GM12872 (cell line): ENCODE measurements around the gene CCDC81.

Source experiments
- CTCF ChIP-seq: IDR thresholded peaks from 3 replicates; pipeline ENCODE4 v1.5.1; 2011; ENCODE audit warnings: low read depth, mild to moderate bottlenecking, low read length, moderate library complexity; ENCODE audit not compliant: insufficient read depth

The CCDC81 gene

DNA sequence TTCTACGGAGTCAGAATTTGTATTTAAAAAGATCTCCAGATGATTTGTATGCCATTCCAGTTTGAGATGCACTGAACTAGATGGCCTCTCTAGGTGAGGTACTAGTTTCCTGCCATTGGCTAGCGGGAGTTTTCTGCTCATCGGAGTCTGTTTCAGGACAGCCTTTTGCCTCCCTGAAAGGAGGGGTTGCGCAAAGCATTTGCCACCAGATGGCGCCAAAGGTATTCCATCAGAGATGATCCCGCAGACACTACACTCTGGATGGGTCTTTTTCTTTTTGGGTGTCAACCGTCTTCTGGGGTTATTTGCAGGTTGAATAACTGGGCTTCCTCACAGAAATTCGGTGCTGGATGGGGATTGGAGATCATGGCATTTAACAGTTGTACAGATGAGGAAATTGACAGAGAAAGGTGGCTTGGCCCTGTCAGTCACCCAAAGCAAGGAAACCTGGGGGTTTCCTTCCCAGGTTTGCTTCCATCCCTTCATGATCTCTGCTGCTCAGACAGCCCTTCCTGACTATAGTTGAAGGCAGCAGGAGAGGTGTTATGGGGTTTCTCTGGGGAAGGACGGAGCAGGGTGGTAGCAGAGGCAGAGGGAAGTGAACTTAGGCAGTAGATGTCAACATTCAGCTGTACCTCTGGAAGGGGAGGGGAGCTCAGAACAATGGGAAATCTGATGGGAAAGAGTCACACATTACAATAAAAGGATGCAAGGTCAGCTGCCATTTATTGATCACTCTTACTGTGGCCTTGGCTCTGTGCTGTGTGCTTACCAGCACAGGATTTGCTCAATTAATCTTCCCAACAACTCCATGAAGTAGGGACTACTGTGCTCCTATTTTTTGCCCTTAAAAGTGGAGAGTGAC, 81.6 kb downstream of the CCDC81 start:
- TF ChIP-seq CTCF, result peak; percentile 87

- no peak for TF ChIP-seq CTCF
Measured at GRCh38 chr11:86458294-86459001, 83.8 kb downstream of the CCDC81 start.

GRCh38 chr11:86459002-86459385, 84.3 kb downstream of the CCDC81 start:
- no peak for TF ChIP-seq CTCF

- TF ChIP-seq CTCF, result no peak
Measured at GRCh38 chr11:86459682-86460460, 85.2 kb downstream of the CCDC81 start.

DNA sequence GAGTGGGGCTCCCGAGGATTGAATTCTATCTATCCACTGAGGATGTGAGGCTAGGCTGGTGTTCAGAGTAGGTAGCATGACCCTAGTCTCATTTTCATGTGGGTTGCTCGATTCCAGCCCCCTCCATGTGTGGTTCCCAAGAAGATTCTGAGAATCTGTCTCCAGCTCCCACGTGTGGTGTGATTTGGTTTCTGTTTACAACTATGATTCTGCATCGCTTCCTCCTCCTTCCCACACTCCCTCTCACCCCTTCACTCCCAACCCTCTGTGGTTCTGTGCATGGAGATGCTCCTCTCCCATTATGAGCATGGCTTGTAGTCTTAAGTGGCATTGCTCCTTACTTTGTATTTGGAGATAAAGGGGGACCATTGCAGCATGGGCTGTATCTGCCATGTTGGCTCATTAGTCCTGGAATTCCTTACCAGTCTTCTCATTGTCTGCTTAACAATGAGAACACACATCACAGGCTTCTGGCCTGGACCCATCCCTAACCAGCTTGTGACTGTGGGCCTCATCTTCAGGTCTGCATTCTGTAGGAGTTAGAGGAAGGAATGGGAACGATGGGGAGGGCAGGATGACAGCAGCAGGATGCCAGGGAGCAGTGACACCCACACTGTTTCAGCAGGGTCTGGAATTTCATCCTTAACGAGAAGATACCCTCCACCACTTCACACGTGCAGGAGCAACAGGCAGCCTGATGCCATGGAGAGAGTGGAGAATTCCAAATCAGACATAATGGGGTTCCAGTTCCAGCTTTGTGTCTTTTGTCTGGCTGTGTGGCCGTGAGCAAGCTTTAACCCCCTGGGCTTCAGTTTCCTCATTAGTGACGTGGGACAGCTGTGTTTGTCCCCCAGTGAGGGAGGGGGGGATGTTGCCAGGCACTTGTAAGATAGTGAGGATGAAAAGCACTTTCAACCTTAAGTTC, 86.0 kb downstream of the CCDC81 start:
- TF ChIP-seq CTCF, result no peak

DNA sequence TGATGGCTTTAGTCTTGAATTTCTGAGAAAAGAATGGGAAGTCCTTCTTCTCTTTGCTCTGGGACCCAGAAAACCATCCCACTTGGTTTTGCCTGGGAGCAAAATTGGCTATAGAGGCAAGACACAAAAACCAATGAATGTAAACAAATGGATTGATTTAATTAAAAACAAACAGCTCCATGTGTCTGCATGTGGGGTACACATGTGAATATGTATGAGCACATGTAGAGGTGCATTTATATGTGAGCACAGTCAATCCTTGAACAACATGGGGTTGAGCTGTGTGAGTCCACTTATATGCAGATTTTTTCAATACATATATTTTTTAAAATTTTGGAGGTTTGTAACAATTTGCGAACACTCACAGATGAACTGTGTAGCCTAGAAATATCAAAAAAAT, 87.2 kb downstream of the CCDC81 start:
- no peak for TF ChIP-seq CTCF
